Stimulated activated CD8-positive, alpha-beta memory T cell treated with anti-CD3 and anti-CD28 coated beads, Interleukin-2, amount 100 ng/mL, for 1 hour (primary cell): Measurements from ENCODE around the gene PLEKHO2.

Experiments
- DNase-seq, 2 donors: peaks; one replicate each; pipeline ENCODE4 v3.0.0-alpha.2; 2020; ENCODE audit warnings: low read depth in 2 of 2

PLEKHO2 gene

GRCh38 chr15:64912379-64913325 is 70.9 kb downstream of the PLEKHO2 start:
- DNase-seq = no peak

- no peak for DNase-seq
Observed at GRCh38 chr15:64915518-64916227, 74.0 kb downstream of the PLEKHO2 start.

- no peak for DNase-seq
Observed at GRCh38 chr15:64916365-64916764, 74.7 kb downstream of the PLEKHO2 start.

- no peak for DNase-seq
Observed at GRCh38 chr15:64917211-64917610, 75.5 kb downstream of the PLEKHO2 start.
